Measurements from ENCODE around the gene KCNJ9.
A peak's percentile ranks its signal among the peaks of the same experiment; 100 is the strongest.

Gene KCNJ9

GRCh38 chr1:160066829-160067745 is 14.3 kb upstream of the KCNJ9 start:
- DNase-seq: peak; percentile 84

- DNase-seq: no peak
Observed at GRCh38 chr1:160068225-160068624, 13.1 kb upstream of the KCNJ9 start.

- DNase-seq: no peak
Observed at GRCh38 chr1:160069460-160070231, 11.7 kb upstream of the KCNJ9 start, which contains the start of gene KCNJ10. TSS of gene KCNJ10 (minus strand) at chr1:160070160. CDS start at chr1:160042532, 27,628 bp downstream.

- DNase-seq: peak; percentile 91
Observed at GRCh38 chr1:160070243-160071163, 10.8 kb upstream of the KCNJ9 start.

- DNase-seq: no peak
Observed at GRCh38 chr1:160071289-160071688, 10.0 kb upstream of the KCNJ9 start.

GRCh38 chr1:160074865-160075264 is 6.5 kb upstream of the KCNJ9 start:
- DNase-seq: no peak

GRCh38 chr1:160075836-160076235 is 5.5 kb upstream of the KCNJ9 start:
- no peak for DNase-seq

GRCh38 chr1:160076295-160076694 is 5.0 kb upstream of the KCNJ9 start:
- DNase-seq: peak; percentile 43

GRCh38 chr1:160077486-160077885 is 3.9 kb upstream of the KCNJ9 start:
- no peak for DNase-seq

- peak; percentile 68 for DNase-seq
Observed at GRCh38 chr1:160078512-160079195, 2.7 kb upstream of the KCNJ9 start.

GRCh38 chr1:160079448-160079847 is 1.9 kb upstream of the KCNJ9 start:
- DNase-seq: no peak

- DNase-seq: no peak
Observed at GRCh38 chr1:160080381-160081100, 797 bp upstream of the KCNJ9 start.

GRCh38 chr1:160082487-160082886 is 1.1 kb downstream of the KCNJ9 start:
- no peak for DNase-seq

- no peak for DNase-seq
Observed at GRCh38 chr1:160082926-160083325, 1.6 kb downstream of the KCNJ9 start.

GRCh38 chr1:160083968-160084770 is 2.8 kb downstream of the KCNJ9 start:
- DNase-seq: peak; percentile 83

GRCh38 chr1:160084771-160085321 is 3.5 kb downstream of the KCNJ9 start:
- no peak for DNase-seq

GRCh38 chr1:160085686-160086455 is 4.5 kb downstream of the KCNJ9 start:
- peak; percentile 93 for DNase-seq

GRCh38 chr1:160086456-160086892 is 5.1 kb downstream of the KCNJ9 start:
- no peak for DNase-seq

GRCh38 chr1:160087118-160087662 is 5.9 kb downstream of the KCNJ9 start:
- no peak for DNase-seq

Data from eye (tissue), 1 donor.